GM12878 (cell line): Measurements from ENCODE around the gene ZMYND11. TPM values are rescaled to one million over a fixed set of nuclear protein-coding genes. Genes with fewer than 3 reads are reported as not detected.

Source experiments
- ATAC-seq: fragments of 200-7000 bp; cut with Tn5 transposase; 3 replicates; pipeline ENCODE4 v1.9.1; 2020; ENCODE audit warnings: mild to moderate bottlenecking, moderate library complexity
- BruUV-seq: library from RNA; stranded (reverse); fragments of 400-500 nt; replicated peaks from 2 replicates; lab custom pipeline; 2021; lab: Mats Ljungman, UMichigan
- CTCF ChIA-PET: fragments of 300-600 bp; sonication (Branson Sonifier 250); formaldehyde crosslinking; extraction: SDS; loops from one replicate; lab custom pipeline; 2021; ENCODE audit warnings: inconsistent platforms; lab: Yijun Ruan, JAX
- POLR2A ChIA-PET: fragments of 350-600 bp; formaldehyde crosslinking; extraction: SDS; loops from one replicate; lab custom pipeline; 2021; ENCODE audit warnings: inconsistent platforms; lab: Charles Lee
- RAD21 ChIA-PET: fragments of 300-600 bp; sonication (Branson Sonifier 250); formaldehyde crosslinking; loops from one replicate; lab custom pipeline; 2023; ENCODE audit warnings: antibody characterized with exemption; ENCODE audit not compliant: unreplicated experiment; lab: Charles Lee
- SMC1A ChIA-PET: fragments of 300-600 bp; sonication (Branson Sonifier 250); formaldehyde crosslinking; loops from one replicate; lab custom pipeline; 2023; ENCODE audit not compliant: unreplicated experiment, uncharacterized antibody; lab: Charles Lee
- DNase-seq: peaks from one replicate; pipeline ENCODE4 v3.0.0-alpha.2; 2011; ENCODE audit warnings: low read depth, low spot score
- FAIRE-seq: peaks from 3 replicates; lab custom pipeline; 2011; peaks lifted over from hg19 to GRCh38; lab: Jason Lieb, UNC
- H2AFZ ChIP-seq: 2 replicates; pipeline ENCODE4 v1.6.0; 2011; ENCODE audit warnings: low read depth, low read length, control low read depth; ENCODE audit not compliant: control insufficient read depth
- H3K27ac ChIP-seq: 2 replicates; pipeline ENCODE4 v1.5.1; 2011; ENCODE audit warnings: control low read depth; ENCODE audit not compliant: control insufficient read depth, insufficient read depth
- H3K27me3 ChIP-seq, 2 experiments: replicated peaks in 1 of 2; 2 replicates each; pipeline versions ENCODE4 v1.6.0 to v1.6.1; 2011; ENCODE audit warnings: low read length in 1 of 2; ENCODE audit not compliant: control insufficient read depth in 2 of 2, insufficient read depth in 2 of 2
- H3K36me3 ChIP-seq, 2 experiments: 2 replicates each; pipeline ENCODE4 v1.5.1; 2011; ENCODE audit warnings: low read length in 1 of 2; ENCODE audit not compliant: control insufficient read depth in 2 of 2, insufficient read depth in 2 of 2
- H3K4me1 ChIP-seq: 2 replicates; pipeline ENCODE4 v1.6.1; 2011; ENCODE audit warnings: mild to moderate bottlenecking, low read length, moderate library complexity, mixed read lengths; ENCODE audit not compliant: control insufficient read depth, insufficient read depth
- H3K4me2 ChIP-seq: 2 replicates; pipeline ENCODE4 v1.6.0; 2011; ENCODE audit warnings: control low read depth; ENCODE audit not compliant: control insufficient read depth, insufficient read depth
- H3K4me3 ChIP-seq: fragments of 200-600 bp; sonication (generic); 2 replicates; pipeline ENCODE4 v1.5.1; 2016
- H3K79me2 ChIP-seq: 2 replicates; pipeline ENCODE4 v1.6.0; 2011; ENCODE audit warnings: low read length; ENCODE audit not compliant: control insufficient read depth, insufficient read depth
- H3K9ac ChIP-seq: 2 replicates; pipeline ENCODE4 v1.8.0; 2011; ENCODE audit warnings: low read length, control low read depth, mixed read lengths; ENCODE audit not compliant: control insufficient read depth, insufficient read depth
- H3K9me3 ChIP-seq: replicated peaks from 3 replicates; pipeline ENCODE4 v1.5.1; 2011; ENCODE audit warnings: mild to moderate bottlenecking, low read length; ENCODE audit not compliant: control insufficient read depth, insufficient read depth
- H4K20me1 ChIP-seq: 2 replicates; pipeline ENCODE4 v1.6.0; 2011; ENCODE audit not compliant: control insufficient read depth, insufficient read depth
- ASH2L ChIP-seq: fragments of 300-600, 200-600 bp; sonication (generic); IDR thresholded peaks from 2 replicates; pipeline ENCODE4 v1.6.1; 2017; ENCODE audit warnings: low read depth, mild to moderate bottlenecking, borderline replicate concordance
- E2F4 ChIP-seq: IDR thresholded peaks from 2 replicates; pipeline ENCODE4 v1.6.1; 2012; ENCODE audit warnings: low read depth, low read length, improper control_type of control experiment
- MTA3 ChIP-seq: IDR thresholded peaks from 2 replicates; pipeline ENCODE4 v1.6.1; 2012; ENCODE audit warnings: low read length, inconsistent platforms, borderline replicate concordance
- NFYA ChIP-seq: IDR thresholded peaks from 2 replicates; pipeline ENCODE4 v1.6.1; 2011; ENCODE audit warnings: low read depth, mild to moderate bottlenecking, low read length, improper control_type of control experiment, borderline replicate concordance
- PAX8 ChIP-seq: fragments of 450-650 bp; IDR thresholded peaks from 2 replicates; pipeline ENCODE4 v1.6.1; 2017; ENCODE audit warnings: mild to moderate bottlenecking, moderate library complexity
- REST ChIP-seq: IDR thresholded peaks from 2 replicates; pipeline ENCODE4 v1.6.1; 2012; ENCODE audit warnings: mild to moderate bottlenecking, low read depth, low read length
- SIX5 ChIP-seq: IDR thresholded peaks from 2 replicates; pipeline ENCODE4 v1.6.1; 2011; ENCODE audit warnings: mild to moderate bottlenecking, low read depth, low read length, moderate library complexity; ENCODE audit not compliant: severe bottlenecking
- SPI1 ChIP-seq: IDR thresholded peaks from 2 replicates; pipeline ENCODE4 v1.6.1; 2011; ENCODE audit warnings: low read depth, mild to moderate bottlenecking, low read length, moderate library complexity, borderline replicate concordance; ENCODE audit not compliant: insufficient read depth
- STAT3 ChIP-seq: IDR thresholded peaks from 2 replicates; pipeline ENCODE4 v1.6.1; 2011; ENCODE audit warnings: low read depth, low read length, improper control_type of control experiment
- SUPT20H ChIP-seq: IDR thresholded peaks from 2 replicates; pipeline ENCODE4 v1.6.1; 2011; ENCODE audit warnings: low read depth, mild to moderate bottlenecking, low read length, moderate library complexity, borderline replicate concordance; ENCODE audit not compliant: control insufficient read depth
- SUZ12 ChIP-seq: fragments of 200-600 bp; sonication (generic); IDR thresholded peaks from one replicate; pipeline ENCODE4 v1.6.1; 2018; ENCODE audit warnings: antibody characterized with exemption, mild to moderate bottlenecking; ENCODE audit not compliant: unreplicated experiment
- USF2 ChIP-seq: IDR thresholded peaks from 2 replicates; pipeline ENCODE4 v1.6.1; 2011; ENCODE audit warnings: low read depth, low read length, improper control_type of control experiment, borderline replicate concordance
- ZBTB40 ChIP-seq: fragments of 450-650 bp; IDR thresholded peaks from 2 replicates; pipeline ENCODE4 v1.6.1; 2016; ENCODE audit warnings: mild to moderate bottlenecking, moderate library complexity, borderline replicate concordance
- ZNF24 ChIP-seq: fragments of 450-650 bp; IDR thresholded peaks from 2 replicates; pipeline ENCODE4 v1.6.1; 2017; ENCODE audit warnings: antibody characterized with exemption, mild to moderate bottlenecking
- WGBS: methylation state at CpG from one replicate; pipeline ENCODE4 v1.1.6; 2016; ENCODE audit warnings: low lambda C conversion rate; ENCODE audit not compliant: insufficient replicate concordance, insufficient coverage; ENCODE audit errors: missing lambda C conversion rate; 5-methylcytosine and 5-hydroxymethylcytosine counted together
- in situ Hi-C: fragments of 300-500 bp; cut with MboI; formaldehyde crosslinking; loops from 9 replicates; pipeline ENCODE4 v1.14.3; 2018; ENCODE audit warnings: mixed read lengths
- intact Hi-C: fragments of 100-400 bp; cut with micrococcal nuclease; formaldehyde crosslinking; loops from one replicate; pipeline ENCODE4 v1.14.2; 2022; ENCODE audit not compliant: unreplicated experiment
- polyA plus RNA-seq, 11 experiments: library from polyadenylated mRNA; depleted of rRNA in 4 of 11; unstranded in 6 of 11; stranded (reverse) in 5 of 11; fragments of >200 nt; fragmentation: Nextera tagmentation in 4 of 11; fragmentation: Illumina TruSeq in 1 of 11; extraction: Ambion mirVana in 4 of 11; extraction: Trizol in 1 of 11; gene quantifications; 1 replicate in 1 of 11; 2 replicates in 10 of 11; pipeline versions ENCODE4 v1.2.1 to v1.2.3, GENCODE V29; 2011 to 2016; ENCODE audit warnings: inconsistent platforms in 2 of 11, missing spikeins in 2 of 11, low read depth in 1 of 11
- total RNA-seq, 4 experiments: library from RNA; depleted of rRNA in 3 of 4; stranded (reverse); fragments of >200 nt in 3 of 4; fragmentation: Illumina TruSeq in 1 of 4; extraction: Trizol in 1 of 4; gene quantifications; 2 replicates each; pipeline versions ENCODE4 v1.2.1 to v1.2.3, GENCODE V29; 2013 to 2021

The ZMYND11 gene
- total and polyA plus RNA-seq, 10 of the 15 experiments (the other 5 are each of a cell fraction or from before 2014, with no cell fraction given), result 3.3 to 24.4 (median 13.1) TPM

GRCh38 chr10:287026-287709, 151.9 kb downstream of the ZMYND11 start:
- no peaks in the 10 kb centered on the region for H4K20me1 ChIP-seq
- WGBS, result 55% methylated on average over 4 of the region's 4 CpGs
- ChIA-PET SMC1A (no interaction called here), RAD21 (no interaction called here), POLR2A (no interaction called here), CTCF (no interaction called here)
- H2AFZ ChIP-seq, result no peak overlapping the region
- BruUV-seq, result no TSS peak
- peaks cover 22% of the 10 kb centered on the region for H3K4me1 ChIP-seq
- H3K4me2 ChIP-seq, result no peak overlapping the region
- H3K27me3 ChIP-seq, result peaks cover 0 to under 1% of the 10 kb centered on the region in 2 experiments; a peak in 1 of 4 replicates
- H3K36me3 ChIP-seq, result no peaks in the 10 kb centered on the region
- no peak overlapping the region for H3K4me3 ChIP-seq
- no peak for FAIRE-seq
- no peaks in the 10 kb centered on the region for H3K79me2 ChIP-seq
- no peak for ATAC-seq
- no peak for DNase-seq
- intact Hi-C loops (no loop called here), in situ Hi-C loops (no loop called here)
- no peaks in the 10 kb centered on the region for H3K9me3 ChIP-seq
- no peak overlapping the region for H3K9ac ChIP-seq
- H3K27ac ChIP-seq, result no peak overlapping the region
- no peak for TF ChIP-seq SIX5
- no peak for TF ChIP-seq ZBTB40
- TF ChIP-seq REST, result no peak
- TF ChIP-seq PAX8, result no peak
- no peak for TF ChIP-seq STAT3
- TF ChIP-seq USF2, result no peak
- TF ChIP-seq NFYA, result no peak
- no peak for TF ChIP-seq ZNF24
- no peak for TF ChIP-seq MTA3
- no peak for TF ChIP-seq SPI1
- no peak for TF ChIP-seq ASH2L
- no peak for TF ChIP-seq SUPT20H
- TF ChIP-seq E2F4, result no peak
- no peak for TF ChIP-seq SUZ12
